Endothelial cell of umbilical vein (primary cell): Measurements from ENCODE around the gene EIF4A3. TPM values are rescaled to one million over a fixed set of nuclear protein-coding genes. Genes with fewer than 3 reads are reported as not detected.
A peak's percentile ranks its signal among the peaks of the same experiment; 100 is the strongest.

ENCODE experiments used
- Bru-seq: library from RNA; stranded (reverse); fragments of 400-500 nt; gene quantifications from one replicate; lab custom pipeline; 2021; lab: Mats Ljungman, UMichigan
- BruChase-seq, 2 experiments: library from RNA; stranded (reverse); fragments of 400-500 nt; gene quantifications; one replicate each; lab custom pipeline; 2021; lab: Mats Ljungman, UMichigan
- BruUV-seq: library from RNA; stranded (reverse); fragments of 400-500 nt; replicated peaks from 2 replicates; lab custom pipeline; 2021; lab: Mats Ljungman, UMichigan
- CTCF ChIA-PET: fragments of 300-600, 350-600 bp; sonication (Branson Sonifier 250); formaldehyde crosslinking; loops from one replicate; lab custom pipeline; 2021; ENCODE audit warnings: antibody characterized with exemption, inconsistent platforms; lab: Charles Lee
- POLR2A ChIA-PET: fragments of 300-600, 350-600 bp; sonication (Branson Sonifier 250); formaldehyde crosslinking; loops from one replicate; lab custom pipeline; 2021; ENCODE audit warnings: antibody characterized with exemption, inconsistent platforms; lab: Charles Lee
- DNase-seq: peaks from one replicate; pipeline ENCODE4 v3.0.0-alpha.2; 2011; ENCODE audit warnings: low read depth, low spot score
- FAIRE-seq: peaks from 2 replicates; lab custom pipeline; 2011; peaks lifted over from hg19 to GRCh38; lab: Jason Lieb, UNC
- H2AFZ ChIP-seq: 2 replicates; pipeline ENCODE4 v1.6.0; 2012; ENCODE audit warnings: low read depth, low read length, control low read depth, inconsistent platforms
- H3K27ac ChIP-seq: 2 replicates; pipeline ENCODE4 v1.5.1; 2011; ENCODE audit warnings: low read depth, mild to moderate bottlenecking, control low read depth, low read length, moderate library complexity; ENCODE audit not compliant: insufficient read depth
- H3K27me3 ChIP-seq, 2 experiments: 2 replicates each; pipeline versions ENCODE4 v1.6.0 to v1.6.1; 2011; ENCODE audit warnings: low read length in 2 of 2, mixed read lengths in 1 of 2; ENCODE audit not compliant: control insufficient read depth in 2 of 2, insufficient read depth in 2 of 2
- H3K36me3 ChIP-seq, 2 experiments: 2 replicates in 1 of 2; 3 replicates in 1 of 2; pipeline ENCODE4 v1.5.1; 2011; ENCODE audit warnings: low read length in 2 of 2, mild to moderate bottlenecking in 1 of 2, moderate library complexity in 1 of 2; ENCODE audit not compliant: control insufficient read depth in 2 of 2, insufficient read depth in 2 of 2; ENCODE audit errors: extremely low read depth in 1 of 2
- H3K4me1 ChIP-seq: 3 replicates; pipeline ENCODE4 v1.5.1; 2011; ENCODE audit warnings: mild to moderate bottlenecking, low read length; ENCODE audit not compliant: control insufficient read depth, insufficient read depth; ENCODE audit errors: extremely low read depth
- H3K4me2 ChIP-seq: 2 replicates; pipeline ENCODE4 v1.6.1; 2011; ENCODE audit warnings: low read length, control low read depth, mixed read lengths; ENCODE audit not compliant: insufficient read depth
- H3K4me3 ChIP-seq, 3 experiments: fragments of 200-600 bp in 1 of 3; sonication (generic), shearing (Covaris generic) in 1 of 3; replicated peaks in 1 of 3; 2 replicates each; pipeline ENCODE4 v1.5.1; 2011 to 2016; ENCODE audit warnings: control low read depth in 3 of 3, low read length in 3 of 3, mild to moderate bottlenecking in 2 of 3, inconsistent platforms in 1 of 3, low read depth in 1 of 3, moderate library complexity in 1 of 3; ENCODE audit not compliant: insufficient read depth in 1 of 3
- H3K79me2 ChIP-seq: 2 replicates; pipeline ENCODE4 v1.6.0; 2012; ENCODE audit warnings: low read length, inconsistent platforms; ENCODE audit not compliant: control insufficient read depth, insufficient read depth
- H3K9ac ChIP-seq: replicated peaks from 2 replicates; pipeline ENCODE3; 2011; ENCODE audit warnings: low read length, control low read depth; ENCODE audit not compliant: insufficient read depth; ENCODE audit errors: extremely low read depth
- H3K9me1 ChIP-seq: replicated peaks from 3 replicates; pipeline ENCODE4 v1.6.0; 2011; ENCODE audit warnings: mild to moderate bottlenecking, low read length; ENCODE audit not compliant: control insufficient read depth, insufficient read depth; ENCODE audit errors: extremely low read depth
- H3K9me3 ChIP-seq: replicated peaks from 2 replicates; pipeline ENCODE4 v1.5.1; 2012; ENCODE audit warnings: low read length, inconsistent platforms; ENCODE audit not compliant: control insufficient read depth, insufficient read depth
- H4K20me1 ChIP-seq: replicated peaks from 2 replicates; pipeline ENCODE3; 2011; ENCODE audit warnings: mild to moderate bottlenecking, low read length; ENCODE audit not compliant: control insufficient read depth, insufficient read depth; ENCODE audit errors: extremely low read depth
- EZH2 ChIP-seq: IDR thresholded peaks from 2 replicates; pipeline ENCODE4 v1.6.1; 2012; ENCODE audit warnings: borderline replicate concordance, low read depth, mild to moderate bottlenecking, moderate library complexity, low read length, inconsistent platforms; ENCODE audit not compliant: severe bottlenecking
- FOS ChIP-seq: IDR thresholded peaks from 2 replicates; pipeline ENCODE4 v1.6.1; 2011; ENCODE audit warnings: mild to moderate bottlenecking, low read length, moderate library complexity, borderline replicate concordance; ENCODE audit not compliant: insufficient read depth
- JUN ChIP-seq: IDR thresholded peaks from 2 replicates; pipeline ENCODE4 v1.6.1; 2011; ENCODE audit warnings: borderline replicate concordance, low read depth; ENCODE audit not compliant: insufficient read length, insufficient read depth
- POLR2A ChIP-seq: IDR thresholded peaks from 2 replicates; pipeline ENCODE4 v1.6.1; 2012; ENCODE audit warnings: low read depth, mild to moderate bottlenecking, control low read depth, low read length
- POLR2AphosphoS5 ChIP-seq: IDR thresholded peaks from 2 replicates; pipeline ENCODE4 v1.6.1; 2012; ENCODE audit warnings: low read depth, mild to moderate bottlenecking, control low read depth, low read length, moderate library complexity; ENCODE audit not compliant: insufficient read depth
- dilution Hi-C: fragments of 300-500 bp; cut with MboI; formaldehyde crosslinking; loops from one replicate; pipeline ENCODE4 v1.15.0; 2019; ENCODE audit warnings: low sequenced_read_pairs; ENCODE audit not compliant: extremely low pct_ligation_motif_present
- intact Hi-C: fragments of 100-400 bp; cut with micrococcal nuclease; formaldehyde crosslinking; loops from one replicate; pipeline ENCODE4 v1.10.0; 2022
- long read RNA-seq: library from polyadenylated mRNA; stranded (forward); transcript quantifications from one replicate; pipeline ENCODE4 v2.0.0, GENCODE V29; 2021
- polyA minus RNA-seq, 3 experiments: library from RNA; depleted of rRNA, polyadenylated mRNA; stranded (reverse); fragments of >200 nt; gene quantifications; 1 replicate in 1 of 3; 2 replicates in 2 of 3; pipeline ENCODE4 v1.2.3, GENCODE V29; 2011
- polyA plus RNA-seq, 4 experiments: library from polyadenylated mRNA; depleted of rRNA in 3 of 4; stranded (reverse) in 3 of 4; unstranded in 1 of 4; fragments of >200 nt; gene quantifications; 2 replicates each; pipeline versions ENCODE4 v1.2.1 to v1.2.3, GENCODE V29; 2011 to 2012; ENCODE audit warnings: missing spikeins in 1 of 4
- total RNA-seq: library from RNA; stranded (reverse); gene quantifications from 2 replicates; pipeline ENCODE4 v1.2.3, GENCODE V29; 2021
- TF ChIP-seq, protein P1 (sequence below): IDR thresholded peaks from 2 replicates; pipeline ENCODE4 v1.6.1; 2011; ENCODE audit not compliant: insufficient read depth, insufficient read length

Gene EIF4A3
- 90.4 and 93.8 TPM in 2 replicates for total RNA-seq
- polyA plus RNA-seq: 80.3 and 94.5 TPM in 2 replicates
- polyA plus RNA-seq (2011; cell fraction: cytosol; rRNA removed): 88.7 and 101 TPM in 2 replicates
- polyA plus RNA-seq (2011; cell fraction: nucleus; rRNA removed): 59.0 and 72.1 TPM in 2 replicates
- 80.3 and 115 TPM in 2 replicates for polyA plus RNA-seq (2012)
- 64.9 and 74.4 TPM in 2 replicates for polyA minus RNA-seq
- 67.0 TPM for polyA minus RNA-seq (2011; cell fraction: cytosol; rRNA and poly(A)+ RNA removed)
- 19.9 and 23.8 TPM in 2 replicates for polyA minus RNA-seq (2011; cell fraction: nucleus; rRNA and poly(A)+ RNA removed)
- Bru-seq, nascent RNA: percentile 77 among the genes with signal in this experiment
- BruChase-seq, experiment 1, labeled RNA remaining after a 6-hour chase: percentile 89 among the genes with signal in this experiment
- percentile 79 among the genes with signal in this experiment for BruChase-seq, experiment 2, labeled RNA remaining after a 2-hour chase
- long read RNA-seq, transcript EIF4A3-201 (12 exons, 1,734 nt): major isoform, 334 of 345 reads
- long read RNA-seq, partial matches to known transcripts: 6 of 345 reads
- long read RNA-seq, other reads (novel, unspliced or antisense): 5 of 345 reads

DNA sequence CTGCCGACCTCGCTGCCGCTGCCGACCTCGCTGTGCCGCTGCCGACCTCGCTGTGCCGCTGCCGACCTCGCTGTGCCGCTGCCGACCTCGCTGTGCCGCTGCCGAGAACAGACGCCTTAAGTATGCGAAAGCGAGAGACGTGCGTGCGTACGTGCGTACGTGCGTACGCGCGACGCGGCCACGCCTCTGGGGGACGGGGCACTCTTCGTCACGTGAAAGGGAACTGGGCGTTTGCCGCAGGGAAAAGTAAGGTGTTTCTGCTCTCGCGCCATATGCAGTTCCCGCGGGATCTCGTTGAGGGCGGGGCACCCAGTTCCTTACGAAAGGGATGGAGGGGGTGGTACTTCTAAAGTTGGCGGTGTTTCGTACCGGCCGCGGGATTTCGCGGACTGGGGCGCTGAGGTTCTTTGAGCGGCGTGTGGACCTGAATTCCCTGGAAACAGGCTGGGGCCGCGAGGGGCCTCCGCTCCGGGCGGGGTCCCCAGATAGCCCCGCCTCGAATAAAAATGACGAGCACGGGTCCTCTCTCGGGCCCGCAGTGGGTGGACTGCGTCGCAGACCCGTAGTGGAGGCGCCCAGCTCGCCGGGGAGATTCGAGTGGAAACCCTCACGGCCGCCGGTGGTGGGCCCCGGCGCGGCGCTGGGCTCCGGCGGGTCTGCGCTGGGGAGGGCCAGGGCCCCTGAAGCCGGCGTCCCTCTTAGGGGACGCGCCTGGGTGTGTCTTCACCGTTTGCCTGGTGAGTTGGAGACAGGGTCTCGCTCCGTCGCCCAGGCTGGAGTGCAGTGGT, at the start of gene EIF4A3:
EIF4A3 (minus strand) TSS at position 94 of the 788 bp plus-strand sequence. CDS start 167 bp downstream, outside the sequence.
- H3K9me1 ChIP-seq: no peaks in the 10 kb centered on the region
- ChIA-PET POLR2A (no interaction called here), CTCF (interaction anchor here (0.8 to 1.4 kb wide), 4 partner anchors 23 to 116 kb away, joined by 3 to 6 read pairs (median 4); partner anchors contain the start of gene GAA)
- peak within 1 kb of the TSS; percentile 90 for H3K9ac ChIP-seq
- H2AFZ ChIP-seq: peak within 1 kb of the TSS; percentile 70
- intact Hi-C loops: loop anchor here (1.0 to 5.0 kb wide), 5 partner anchors 31 to 115 kb away; partner anchors contain the start of genes CCDC40 and RNF213
- peak within 1 kb of the TSS; percentile 61 to 81 (median 68) for H3K4me3 ChIP-seq
- DNase-seq: peak; percentile 100
- peaks cover 42% of the 10 kb centered on the region for H3K79me2 ChIP-seq
- no peaks in the 10 kb centered on the region for H3K9me3 ChIP-seq
- no peaks in the 10 kb centered on the region for H3K27me3 ChIP-seq
- TF ChIP-seq POLR2A (peak; percentile 75), EZH2 (no peak), FOS (no peak), POLR2AphosphoS5 (peak; percentile 98), JUN (no peak)
- TF ChIP-seq, protein P1, sequence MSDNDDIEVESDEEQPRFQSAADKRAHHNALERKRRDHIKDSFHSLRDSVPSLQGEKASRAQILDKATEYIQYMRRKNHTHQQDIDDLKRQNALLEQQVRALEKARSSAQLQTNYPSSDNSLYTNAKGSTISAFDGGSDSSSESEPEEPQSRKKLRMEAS: peak; percentile 85
- H3K36me3 ChIP-seq: peaks cover 0 to 6% of the 10 kb centered on the region in 2 experiments
- dilution Hi-C loops: no loop called here
- BruUV-seq: TSS peak; percentile 58
- H3K4me1 ChIP-seq: peaks cover 17% of the 10 kb centered on the region
- H3K27ac ChIP-seq: peak within 1 kb of the TSS; percentile 67
- peak; percentile 96 for FAIRE-seq
- peak within 1 kb of the TSS; percentile 86 for H3K4me2 ChIP-seq
- peaks cover 2% of the 10 kb centered on the region for H4K20me1 ChIP-seq
